ENCODE measurements around the gene SERPINA5. TPM values are rescaled to one million over a fixed set of nuclear protein-coding genes. Genes with fewer than 3 reads are reported as not detected.

The SERPINA5 gene
- total and polyA plus RNA-seq, 10 of the 15 experiments (the other 5 are each of a cell fraction or from before 2014, with no cell fraction given) = 0.90 TPM; not detected in 9

GRCh38 chr14:94617366-94617941, 36.2 kb downstream of the SERPINA5 start (continued):
- TF ChIP-seq CUX1 (IDR thresholded peaks at IDR 0.05; ENCODE audit: insufficient replicate concordance, low read depth, low read length) (no peak), CHD2 (IDR thresholded peaks at IDR 0.05; ENCODE audit: borderline replicate concordance, low read depth, low read length) (no peak), POLR2AphosphoS5 (IDR thresholded peaks at IDR 0.05; ENCODE audit: low read length) (no peak), BRCA1 (IDR thresholded peaks at IDR 0.05; ENCODE audit: low read depth, low read length) (no peak), DPF2 (IDR thresholded peaks at IDR 0.05) (no peak)
- TF ChIP-seq, protein P1, sequence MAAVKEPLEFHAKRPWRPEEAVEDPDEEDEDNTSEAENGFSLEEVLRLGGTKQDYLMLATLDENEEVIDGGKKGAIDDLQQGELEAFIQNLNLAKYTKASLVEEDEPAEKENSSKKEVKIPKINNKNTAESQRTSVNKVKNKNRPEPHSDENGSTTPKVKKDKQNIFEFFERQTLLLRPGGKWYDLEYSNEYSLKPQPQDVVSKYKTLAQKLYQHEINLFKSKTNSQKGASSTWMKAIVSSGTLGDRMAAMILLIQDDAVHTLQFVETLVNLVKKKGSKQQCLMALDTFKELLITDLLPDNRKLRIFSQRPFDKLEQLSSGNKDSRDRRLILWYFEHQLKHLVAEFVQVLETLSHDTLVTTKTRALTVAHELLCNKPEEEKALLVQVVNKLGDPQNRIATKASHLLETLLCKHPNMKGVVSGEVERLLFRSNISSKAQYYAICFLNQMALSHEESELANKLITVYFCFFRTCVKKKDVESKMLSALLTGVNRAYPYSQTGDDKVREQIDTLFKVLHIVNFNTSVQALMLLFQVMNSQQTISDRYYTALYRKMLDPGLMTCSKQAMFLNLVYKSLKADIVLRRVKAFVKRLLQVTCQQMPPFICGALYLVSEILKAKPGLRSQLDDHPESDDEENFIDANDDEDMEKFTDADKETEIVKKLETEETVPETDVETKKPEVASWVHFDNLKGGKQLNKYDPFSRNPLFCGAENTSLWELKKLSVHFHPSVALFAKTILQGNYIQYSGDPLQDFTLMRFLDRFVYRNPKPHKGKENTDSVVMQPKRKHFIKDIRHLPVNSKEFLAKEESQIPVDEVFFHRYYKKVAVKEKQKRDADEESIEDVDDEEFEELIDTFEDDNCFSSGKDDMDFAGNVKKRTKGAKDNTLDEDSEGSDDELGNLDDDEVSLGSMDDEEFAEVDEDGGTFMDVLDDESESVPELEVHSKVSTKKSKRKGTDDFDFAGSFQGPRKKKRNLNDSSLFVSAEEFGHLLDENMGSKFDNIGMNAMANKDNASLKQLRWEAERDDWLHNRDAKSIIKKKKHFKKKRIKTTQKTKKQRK (IDR thresholded peaks at IDR 0.05; ENCODE audit: low read depth, low read length) = no peak
